Ishikawa (cell line): ENCODE data around the gene PAN3.

Source experiments
- CEBPB ChIP-seq: IDR thresholded peaks from 2 replicates; pipeline ENCODE4 v1.6.1; 2012
- CREB1 ChIP-seq: IDR thresholded peaks from 2 replicates; pipeline ENCODE4 v1.6.1; 2012; ENCODE audit warnings: low read depth
- EGR1 ChIP-seq: IDR thresholded peaks from 2 replicates; pipeline ENCODE4 v1.6.1; 2012
- EP300 ChIP-seq: IDR thresholded peaks from 2 replicates; pipeline ENCODE4 v1.6.1; 2012; ENCODE audit warnings: borderline replicate concordance
- FOXM1 ChIP-seq: IDR thresholded peaks from 2 replicates; pipeline ENCODE4 v1.6.1; 2012; ENCODE audit warnings: low read depth, borderline replicate concordance
- NFIC ChIP-seq: IDR thresholded peaks from 2 replicates; pipeline ENCODE4 v1.6.1; 2012
- RAD21 ChIP-seq: IDR thresholded peaks from 2 replicates; pipeline ENCODE4 v1.6.1; 2012; ENCODE audit warnings: low read depth
- TAF1 ChIP-seq: IDR thresholded peaks from 2 replicates; pipeline ENCODE4 v1.6.1; 2012; ENCODE audit warnings: low read depth, mild to moderate bottlenecking
- TCF12 ChIP-seq: IDR thresholded peaks from 2 replicates; pipeline ENCODE4 v1.6.1; 2012; ENCODE audit warnings: low read depth
- TEAD4 ChIP-seq: IDR thresholded peaks from 2 replicates; pipeline ENCODE4 v1.6.1; 2012
- YY1 ChIP-seq: IDR thresholded peaks from 2 replicates; pipeline ENCODE4 v1.6.1; 2012; ENCODE audit warnings: low read depth
- ZBTB7A ChIP-seq: IDR thresholded peaks from 2 replicates; pipeline ENCODE4 v1.6.1; 2012; ENCODE audit warnings: low read depth
- TF ChIP-seq, protein P1 (sequence below): IDR thresholded peaks from 2 replicates; pipeline ENCODE4 v1.6.1; 2012; ENCODE audit warnings: low read depth, mild to moderate bottlenecking
- TF ChIP-seq, protein P2 (sequence below): IDR thresholded peaks from 2 replicates; pipeline ENCODE4 v1.6.1; 2012
- TF ChIP-seq, protein P3 (sequence below): IDR thresholded peaks from 2 replicates; pipeline ENCODE4 v1.6.1; 2012

PAN3 gene, protein sequence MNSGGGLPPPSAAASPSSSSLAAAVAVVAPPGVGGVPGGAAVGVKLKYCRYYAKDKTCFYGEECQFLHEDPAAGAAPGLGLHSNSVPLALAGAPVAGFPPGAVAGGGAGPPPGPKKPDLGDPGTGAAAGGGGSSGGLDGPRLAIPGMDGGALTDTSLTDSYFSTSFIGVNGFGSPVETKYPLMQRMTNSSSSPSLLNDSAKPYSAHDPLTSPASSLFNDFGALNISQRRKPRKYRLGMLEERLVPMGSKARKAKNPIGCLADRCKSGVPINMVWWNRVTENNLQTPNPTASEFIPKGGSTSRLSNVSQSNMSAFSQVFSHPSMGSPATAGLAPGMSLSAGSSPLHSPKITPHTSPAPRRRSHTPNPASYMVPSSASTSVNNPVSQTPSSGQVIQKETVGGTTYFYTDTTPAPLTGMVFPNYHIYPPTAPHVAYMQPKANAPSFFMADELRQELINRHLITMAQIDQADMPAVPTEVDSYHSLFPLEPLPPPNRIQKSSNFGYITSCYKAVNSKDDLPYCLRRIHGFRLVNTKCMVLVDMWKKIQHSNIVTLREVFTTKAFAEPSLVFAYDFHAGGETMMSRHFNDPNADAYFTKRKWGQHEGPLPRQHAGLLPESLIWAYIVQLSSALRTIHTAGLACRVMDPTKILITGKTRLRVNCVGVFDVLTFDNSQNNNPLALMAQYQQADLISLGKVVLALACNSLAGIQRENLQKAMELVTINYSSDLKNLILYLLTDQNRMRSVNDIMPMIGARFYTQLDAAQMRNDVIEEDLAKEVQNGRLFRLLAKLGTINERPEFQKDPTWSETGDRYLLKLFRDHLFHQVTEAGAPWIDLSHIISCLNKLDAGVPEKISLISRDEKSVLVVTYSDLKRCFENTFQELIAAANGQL

DNA sequence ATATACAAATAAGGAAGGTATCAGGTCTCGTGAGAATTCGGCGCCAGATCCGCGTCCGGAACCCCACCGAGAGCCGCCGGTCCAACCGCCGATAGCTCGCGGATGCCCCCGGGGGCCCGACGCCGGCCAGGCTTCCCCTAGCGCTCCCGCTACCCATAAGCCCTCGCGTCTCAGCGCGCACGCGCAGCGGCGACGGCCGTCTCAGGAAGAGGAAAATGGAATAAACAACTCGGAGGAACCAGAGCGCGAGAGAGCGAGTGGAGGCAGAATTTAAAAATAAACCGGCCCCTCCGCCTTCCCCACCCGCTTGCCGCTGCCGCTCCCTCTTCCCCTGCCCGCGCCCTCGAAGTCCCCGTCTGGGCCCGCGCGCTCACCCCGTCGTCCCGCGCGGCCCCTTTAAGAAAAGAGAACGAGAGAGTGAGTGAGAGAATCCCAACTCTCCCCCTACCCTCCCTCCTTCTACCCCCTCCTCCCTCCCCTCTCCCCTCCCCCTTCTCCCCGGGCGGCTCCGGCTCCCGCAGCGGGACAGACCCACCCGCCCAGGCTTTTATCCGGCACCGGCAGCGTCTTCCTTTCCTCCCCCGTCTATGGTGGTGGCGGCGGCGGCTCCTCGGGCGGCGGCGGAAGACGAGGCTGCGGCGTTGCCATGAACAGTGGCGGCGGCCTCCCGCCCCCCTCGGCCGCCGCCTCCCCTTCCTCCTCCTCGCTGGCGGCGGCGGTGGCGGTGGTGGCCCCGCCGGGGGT, at the start of gene PAN3:
Gene PAN3 (plus strand): TSS at position 534 of the 744 bp plus-strand sequence. CDS start 113 bp downstream, at position 647.
- no peak for TF ChIP-seq CREB1
- TF ChIP-seq RAD21: no peak; the same call in 1 of the 2 replicates
- TF ChIP-seq CEBPB: no peak
- TF ChIP-seq EGR1: no peak
- TF ChIP-seq, protein P1, sequence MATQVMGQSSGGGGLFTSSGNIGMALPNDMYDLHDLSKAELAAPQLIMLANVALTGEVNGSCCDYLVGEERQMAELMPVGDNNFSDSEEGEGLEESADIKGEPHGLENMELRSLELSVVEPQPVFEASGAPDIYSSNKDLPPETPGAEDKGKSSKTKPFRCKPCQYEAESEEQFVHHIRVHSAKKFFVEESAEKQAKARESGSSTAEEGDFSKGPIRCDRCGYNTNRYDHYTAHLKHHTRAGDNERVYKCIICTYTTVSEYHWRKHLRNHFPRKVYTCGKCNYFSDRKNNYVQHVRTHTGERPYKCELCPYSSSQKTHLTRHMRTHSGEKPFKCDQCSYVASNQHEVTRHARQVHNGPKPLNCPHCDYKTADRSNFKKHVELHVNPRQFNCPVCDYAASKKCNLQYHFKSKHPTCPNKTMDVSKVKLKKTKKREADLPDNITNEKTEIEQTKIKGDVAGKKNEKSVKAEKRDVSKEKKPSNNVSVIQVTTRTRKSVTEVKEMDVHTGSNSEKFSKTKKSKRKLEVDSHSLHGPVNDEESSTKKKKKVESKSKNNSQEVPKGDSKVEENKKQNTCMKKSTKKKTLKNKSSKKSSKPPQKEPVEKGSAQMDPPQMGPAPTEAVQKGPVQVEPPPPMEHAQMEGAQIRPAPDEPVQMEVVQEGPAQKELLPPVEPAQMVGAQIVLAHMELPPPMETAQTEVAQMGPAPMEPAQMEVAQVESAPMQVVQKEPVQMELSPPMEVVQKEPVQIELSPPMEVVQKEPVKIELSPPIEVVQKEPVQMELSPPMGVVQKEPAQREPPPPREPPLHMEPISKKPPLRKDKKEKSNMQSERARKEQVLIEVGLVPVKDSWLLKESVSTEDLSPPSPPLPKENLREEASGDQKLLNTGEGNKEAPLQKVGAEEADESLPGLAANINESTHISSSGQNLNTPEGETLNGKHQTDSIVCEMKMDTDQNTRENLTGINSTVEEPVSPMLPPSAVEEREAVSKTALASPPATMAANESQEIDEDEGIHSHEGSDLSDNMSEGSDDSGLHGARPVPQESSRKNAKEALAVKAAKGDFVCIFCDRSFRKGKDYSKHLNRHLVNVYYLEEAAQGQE: no peak
- no peak for TF ChIP-seq TEAD4
- TF ChIP-seq NFIC: no peak
- TF ChIP-seq, protein P2, sequence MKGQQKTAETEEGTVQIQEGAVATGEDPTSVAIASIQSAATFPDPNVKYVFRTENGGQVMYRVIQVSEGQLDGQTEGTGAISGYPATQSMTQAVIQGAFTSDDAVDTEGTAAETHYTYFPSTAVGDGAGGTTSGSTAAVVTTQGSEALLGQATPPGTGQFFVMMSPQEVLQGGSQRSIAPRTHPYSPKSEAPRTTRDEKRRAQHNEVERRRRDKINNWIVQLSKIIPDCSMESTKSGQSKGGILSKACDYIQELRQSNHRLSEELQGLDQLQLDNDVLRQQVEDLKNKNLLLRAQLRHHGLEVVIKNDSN: no peak
- no peak; the same call in 1 of the 2 replicates for TF ChIP-seq ZBTB7A
- TF ChIP-seq YY1: peak; percentile 42; the same call in 1 of the 2 replicates
- peak; percentile 36; the same call in 1 of the 2 replicates for TF ChIP-seq TCF12
- TF ChIP-seq FOXM1: peak; percentile 61; the same call in 1 of the 2 replicates
- TF ChIP-seq EP300: no peak
- peak; percentile 48 for TF ChIP-seq TAF1
- TF ChIP-seq, protein P3, sequence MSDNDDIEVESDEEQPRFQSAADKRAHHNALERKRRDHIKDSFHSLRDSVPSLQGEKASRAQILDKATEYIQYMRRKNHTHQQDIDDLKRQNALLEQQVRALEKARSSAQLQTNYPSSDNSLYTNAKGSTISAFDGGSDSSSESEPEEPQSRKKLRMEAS: peak; percentile 65; the same call in 1 of the 2 replicates

DNA sequence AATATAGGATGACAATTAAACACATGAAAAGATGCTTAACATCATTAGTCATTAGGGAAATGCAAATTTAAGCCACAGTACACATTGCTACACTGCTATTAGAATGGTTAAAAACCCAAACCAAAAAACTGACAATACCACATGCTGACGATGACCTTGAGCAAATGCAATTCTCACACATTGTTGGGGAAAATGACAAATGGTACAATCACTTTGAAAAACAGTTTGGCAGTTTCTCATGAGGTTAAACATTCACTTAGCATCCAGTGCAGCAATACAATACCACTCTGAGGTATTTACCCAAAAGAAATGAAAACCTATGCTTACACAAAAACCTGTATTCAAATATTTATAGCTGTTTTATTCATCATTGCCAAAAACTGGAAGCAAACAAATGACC, 49.3 kb upstream of the PAN3 start:
- TF ChIP-seq, protein P2: no peak
- TF ChIP-seq TEAD4: no peak
- TF ChIP-seq CEBPB: no peak
- TF ChIP-seq CREB1: no peak
- no peak for TF ChIP-seq YY1
- TF ChIP-seq, protein P3: no peak
- no peak for TF ChIP-seq ZBTB7A
- TF ChIP-seq TCF12: no peak
- TF ChIP-seq, protein P1: no peak
- no peak for TF ChIP-seq NFIC
- TF ChIP-seq RAD21: no peak
- TF ChIP-seq EGR1: no peak

DNA sequence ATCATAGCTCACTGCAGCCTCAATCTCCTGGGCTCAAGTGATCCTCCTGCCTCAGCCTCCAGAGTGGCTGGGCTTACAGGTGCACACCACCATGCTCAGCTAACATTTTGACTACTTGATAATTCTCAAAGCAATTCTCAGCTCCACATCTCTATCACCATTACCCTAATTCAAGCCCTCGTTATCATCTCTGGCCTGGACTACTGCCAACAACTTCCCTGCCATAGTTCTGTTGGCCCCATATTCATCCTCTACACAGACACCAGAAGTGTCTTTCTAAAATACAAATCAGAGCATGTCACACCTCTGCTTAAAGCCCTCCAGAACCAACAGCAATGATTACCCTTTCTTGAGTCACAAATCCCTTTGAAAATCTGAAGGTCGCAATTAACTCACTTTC, 45.9 kb upstream of the PAN3 start:
- TF ChIP-seq ZBTB7A: no peak
- TF ChIP-seq TEAD4: no peak
- TF ChIP-seq, protein P2: no peak
- TF ChIP-seq CEBPB: no peak
- TF ChIP-seq RAD21: no peak
- TF ChIP-seq FOXM1: no peak
- TF ChIP-seq EGR1: no peak
- no peak for TF ChIP-seq TCF12

DNA sequence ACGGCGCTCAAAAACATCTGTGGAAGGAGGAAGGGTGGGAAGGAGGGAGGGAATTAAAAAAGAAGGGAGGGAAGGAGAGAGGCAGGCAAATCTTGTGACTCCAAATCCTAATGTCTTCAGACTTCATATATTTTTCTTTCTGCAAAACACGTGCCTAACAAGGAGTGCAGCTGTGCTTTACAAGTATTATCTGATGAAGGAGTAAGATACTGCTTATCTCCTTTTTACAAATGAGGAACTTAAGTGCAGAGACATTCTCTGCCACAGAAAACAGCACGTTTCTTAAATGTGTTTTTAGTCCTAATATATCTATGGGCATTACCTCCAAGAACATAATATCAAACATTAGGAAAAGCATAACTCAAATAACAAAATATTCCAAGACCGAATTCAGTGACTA, 44.5 kb upstream of the PAN3 start:
- no peak for TF ChIP-seq FOXM1
- TF ChIP-seq, protein P2: no peak
- no peak for TF ChIP-seq YY1
- TF ChIP-seq, protein P1: no peak
- no peak for TF ChIP-seq NFIC
- TF ChIP-seq TEAD4: no peak
- no peak for TF ChIP-seq CEBPB
- TF ChIP-seq EGR1: no peak
- no peak for TF ChIP-seq CREB1
- TF ChIP-seq EP300: no peak
- no peak for TF ChIP-seq TAF1
- TF ChIP-seq RAD21: no peak
- TF ChIP-seq, protein P3: no peak
- no peak for TF ChIP-seq TCF12
- no peak for TF ChIP-seq ZBTB7A
